ENCODE results near the gene OR8U1.
"Not testable (repeated sequence)": the region's sequence is repeated elsewhere in the genome, so short reads cannot be mapped to it uniquely, and the experiment has no call there.

The OR8U1 gene

DNA sequence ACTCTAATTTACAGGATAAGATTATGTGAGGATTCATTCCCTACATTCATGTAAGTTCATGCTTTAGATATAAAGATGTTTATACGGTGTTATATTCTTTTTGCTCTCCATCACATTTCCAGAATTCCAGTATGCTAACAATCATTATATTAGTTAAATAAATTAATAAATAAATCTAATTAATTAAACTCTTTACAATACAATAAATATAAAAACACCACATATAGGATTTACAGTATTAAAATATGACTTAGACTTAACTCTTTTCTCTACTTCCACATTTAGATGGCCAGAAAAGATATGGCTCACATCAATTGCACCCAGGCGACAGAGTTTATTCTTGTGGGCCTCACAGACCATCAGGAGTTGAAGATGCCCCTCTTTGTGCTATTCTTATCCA, at the start of gene OR8U1:
OR8U1 (plus strand) TSS at position 301 of the 400 bp plus-strand sequence; CDS start at position 301, 0 bp downstream.
- DNase-seq (ENCODE audit: low spot score): no peak

DNA sequence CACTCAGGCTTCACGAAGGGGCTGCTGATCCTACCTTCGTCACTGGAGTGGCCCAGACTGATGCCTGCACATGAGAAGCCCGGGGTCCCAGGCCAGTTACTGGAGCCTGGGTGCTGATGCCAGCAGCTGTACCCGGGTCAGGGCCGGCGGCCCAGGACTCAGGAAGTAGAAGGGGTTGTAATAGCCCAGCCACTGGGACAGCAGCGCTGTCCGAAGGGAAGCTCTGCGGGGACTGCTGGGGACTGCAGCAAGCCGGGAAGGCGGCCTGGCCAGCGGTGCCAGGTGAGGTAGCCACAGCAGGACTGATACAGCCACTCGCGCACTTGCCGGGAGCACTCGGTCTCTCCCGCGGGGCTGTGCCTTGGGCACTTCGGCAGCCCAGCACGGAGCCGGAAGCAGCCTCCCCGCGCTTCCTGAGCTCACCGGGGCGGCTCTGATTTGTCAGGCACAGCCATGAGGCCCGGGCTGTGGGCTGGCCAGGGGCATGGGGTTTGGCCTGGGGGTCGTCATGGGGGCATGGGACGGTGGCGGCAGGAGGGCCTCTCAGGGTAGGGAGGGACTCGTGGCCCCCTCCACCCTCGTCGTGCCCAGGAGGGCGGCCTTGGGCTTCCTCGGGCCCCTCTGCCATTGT, 43.4 kb upstream of the OR8U1 start:
- no peak for DNase-seq (ENCODE audit: low spot score)

DNA sequence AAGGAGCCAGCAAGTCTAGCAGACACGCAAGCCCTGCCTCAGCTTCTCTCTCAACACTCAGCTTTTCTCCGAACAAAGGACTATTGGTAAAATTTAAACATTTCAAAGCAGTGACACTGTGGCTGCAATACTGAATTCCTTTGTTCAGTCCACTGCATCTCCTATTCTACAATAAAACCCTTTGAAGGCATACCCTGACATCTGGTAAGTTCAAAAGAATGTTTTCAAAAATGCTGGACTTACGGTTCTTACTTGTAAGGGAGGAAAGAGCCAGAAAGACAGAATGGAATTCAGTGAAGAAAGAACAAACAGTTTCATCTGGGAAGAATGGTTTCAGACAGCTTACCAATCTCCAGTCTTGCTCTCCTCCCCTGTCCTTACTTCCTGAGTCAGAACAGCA, 42.3 kb upstream of the OR8U1 start:
- DNase-seq (ENCODE audit: low spot score): no peak

DNA sequence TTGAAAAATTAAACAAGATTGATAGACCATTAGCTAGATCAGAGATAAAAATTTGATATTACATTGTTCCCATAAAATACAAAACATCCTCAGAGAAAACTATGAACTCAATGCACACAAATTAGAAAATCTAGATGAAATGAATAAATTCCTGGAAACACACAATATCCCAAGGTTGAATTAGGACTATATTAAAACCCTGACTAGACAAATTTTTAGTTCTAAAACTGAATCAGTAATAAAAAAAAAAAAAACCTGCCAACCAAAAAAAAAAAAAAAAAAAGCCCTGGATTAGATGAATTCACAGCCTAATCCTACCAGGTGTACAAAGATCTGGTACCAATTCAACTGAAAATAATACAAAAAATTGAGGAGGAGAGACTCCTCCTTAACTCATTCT, 35.1 kb upstream of the OR8U1 start:
- DNase-seq (ENCODE audit: low spot score): no peak

DNA sequence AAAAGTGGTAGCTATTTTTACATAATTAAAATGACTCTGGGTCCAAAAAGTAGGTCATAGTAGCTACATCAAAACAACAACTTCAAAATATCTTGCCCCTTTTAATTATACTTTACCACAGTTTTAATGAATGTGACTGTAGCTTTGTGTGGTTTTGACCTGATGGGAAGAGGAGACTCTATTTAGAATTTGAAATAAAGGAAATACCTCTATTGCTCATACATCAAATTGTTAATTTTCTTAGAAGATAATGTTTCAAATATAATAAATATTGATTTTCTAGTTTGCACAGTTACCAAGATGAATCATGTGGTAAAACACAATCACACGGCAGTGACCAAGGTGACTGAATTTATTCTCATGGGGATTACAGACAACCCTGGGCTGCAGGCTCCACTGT, 29.7 kb upstream of the OR8U1 start, which contains the start of gene OR8K1:
OR8K1 (plus strand) TSS at position 301 of the 400 bp plus-strand sequence; CDS start at position 301, 0 bp downstream.
- DNase-seq (ENCODE audit: low spot score): no peak

DNA sequence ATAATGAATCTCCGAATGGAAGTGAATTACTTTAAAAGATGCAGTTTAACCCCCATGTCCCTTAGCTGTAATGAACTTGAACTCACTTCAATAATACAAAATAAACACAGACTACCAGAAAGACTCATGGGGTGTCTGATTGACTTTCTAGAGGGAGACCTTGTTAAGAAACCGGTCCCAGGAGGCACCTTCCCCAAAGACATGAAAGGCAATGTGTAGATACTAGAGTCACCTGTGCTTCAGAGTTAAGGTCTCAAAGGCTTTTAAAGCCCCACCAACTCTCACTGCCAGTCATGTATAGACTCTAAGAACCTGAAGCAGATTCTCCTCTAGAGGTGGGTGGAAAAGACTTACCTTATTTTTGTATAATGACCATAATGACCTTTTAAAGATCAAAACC, 21.4 kb upstream of the OR8U1 start, which contains the start of gene OR8J1:
OR8J1 (plus strand) TSS at position 301 of the 400 bp plus-strand sequence. CDS start 5,956 bp downstream, outside the sequence.
- no peak for DNase-seq (ENCODE audit: low spot score)

DNA sequence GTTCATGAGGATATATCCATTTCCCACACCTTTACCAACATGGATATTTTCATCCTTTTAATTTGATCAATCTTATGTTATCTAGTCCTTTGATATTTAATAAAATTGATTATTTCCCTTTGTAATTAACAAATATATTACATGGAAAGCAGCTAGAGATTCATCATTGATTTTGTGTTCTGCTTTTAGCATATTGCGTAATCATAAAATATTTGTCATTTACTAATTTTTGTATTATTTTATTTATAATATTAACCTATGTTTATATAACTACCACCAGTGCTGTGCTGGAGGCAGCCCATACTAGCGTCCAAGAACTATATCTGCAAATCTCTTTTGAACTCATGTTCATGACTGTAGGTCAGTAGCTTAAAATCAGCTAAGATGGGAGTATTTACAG, 4.7 kb downstream of the OR8U1 start:
- no peak for DNase-seq (ENCODE audit: low spot score)

DNA sequence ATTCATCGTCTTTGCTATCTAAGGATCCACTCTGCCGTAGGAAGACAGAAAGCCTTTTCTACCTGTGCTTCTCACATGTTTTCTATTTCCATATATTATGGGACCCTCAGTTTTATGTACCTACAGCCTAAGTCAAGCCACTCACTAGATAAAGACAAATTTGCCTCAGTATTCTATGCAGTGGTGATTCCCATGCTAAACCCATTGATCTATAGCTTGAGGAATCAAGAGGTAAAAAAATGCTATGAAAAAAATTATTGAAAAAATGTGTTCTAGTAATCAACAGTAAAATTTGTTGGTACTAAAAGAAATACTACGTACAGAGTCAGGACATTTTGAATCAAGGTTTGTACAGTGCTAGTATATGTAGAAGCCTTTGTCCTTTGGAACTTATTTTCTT, 19.0 kb downstream of the OR8U1 start:
- DNase-seq (ENCODE audit: low spot score): no peak

DNA sequence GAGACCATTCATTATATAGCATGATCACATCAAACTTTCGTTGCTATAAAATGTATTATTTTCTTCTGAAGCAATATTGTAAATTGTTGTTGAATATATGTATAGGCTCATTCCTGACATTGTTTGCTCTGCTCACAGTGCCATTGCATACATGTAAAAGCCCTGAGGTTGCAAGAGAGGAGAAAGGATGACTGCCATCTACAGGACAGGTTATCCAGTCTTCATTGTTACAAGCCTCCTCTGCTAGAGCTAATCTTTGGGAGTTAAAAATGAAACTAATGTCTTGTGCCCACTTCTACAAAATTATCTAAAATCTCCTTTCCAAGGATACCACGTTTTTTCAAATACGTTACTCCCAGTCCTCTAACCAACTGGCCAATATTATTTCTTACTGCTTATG, 20.6 kb downstream of the OR8U1 start:
- no peak for DNase-seq (ENCODE audit: low spot score)

DNA sequence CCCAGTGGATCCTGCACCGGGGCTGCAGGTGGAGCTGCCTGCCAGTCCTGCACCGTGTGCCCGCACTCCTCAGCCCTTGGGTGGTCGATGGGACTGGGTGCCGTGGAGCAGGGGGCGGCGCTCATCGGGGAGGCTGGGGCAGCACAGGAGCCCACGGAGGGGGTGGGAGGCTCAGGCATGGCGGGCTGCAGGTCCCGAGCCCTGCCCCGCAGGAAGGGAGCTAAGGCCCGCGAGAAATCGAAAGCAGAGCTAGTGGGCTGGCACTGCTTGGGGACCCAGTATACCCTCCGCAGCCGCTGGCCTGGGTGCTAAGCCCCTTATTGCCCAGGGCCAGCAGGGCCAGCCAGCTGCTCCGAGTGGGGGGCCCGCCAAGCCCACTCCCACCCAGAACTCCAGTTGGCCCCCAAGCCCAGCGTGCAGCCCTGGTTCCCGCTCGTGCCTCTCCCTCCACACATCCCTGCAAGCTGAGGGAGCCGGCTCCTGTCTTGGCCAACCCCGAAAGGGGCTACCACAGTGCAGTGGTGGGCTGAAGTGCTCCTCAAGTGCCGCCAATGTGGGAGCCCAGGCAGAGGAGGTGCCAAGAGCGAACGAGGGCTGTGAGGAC, 26.5 kb downstream of the OR8U1 start:
- not testable (repeated sequence) for DNase-seq (ENCODE audit: low spot score)

DNA sequence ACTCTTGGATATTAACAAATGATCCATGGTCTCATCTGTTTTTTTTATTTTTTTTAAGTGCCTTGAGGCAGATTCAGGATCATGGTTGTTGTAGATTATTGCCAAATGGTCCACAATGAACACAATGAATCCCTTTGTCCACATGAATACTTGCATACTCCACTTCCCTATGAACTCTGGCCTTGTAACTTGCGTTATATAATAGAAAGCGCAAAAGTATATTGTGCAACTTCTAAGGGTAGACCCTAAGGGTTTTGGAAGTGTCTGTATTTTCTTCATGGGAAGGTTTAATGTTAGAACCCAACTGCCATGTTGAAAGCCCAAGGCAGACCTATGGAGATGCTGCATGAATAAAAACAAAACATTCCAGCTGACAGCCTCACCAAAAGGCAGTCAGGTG, 29.0 kb downstream of the OR8U1 start:
- no peak for DNase-seq (ENCODE audit: low spot score)

DNA sequence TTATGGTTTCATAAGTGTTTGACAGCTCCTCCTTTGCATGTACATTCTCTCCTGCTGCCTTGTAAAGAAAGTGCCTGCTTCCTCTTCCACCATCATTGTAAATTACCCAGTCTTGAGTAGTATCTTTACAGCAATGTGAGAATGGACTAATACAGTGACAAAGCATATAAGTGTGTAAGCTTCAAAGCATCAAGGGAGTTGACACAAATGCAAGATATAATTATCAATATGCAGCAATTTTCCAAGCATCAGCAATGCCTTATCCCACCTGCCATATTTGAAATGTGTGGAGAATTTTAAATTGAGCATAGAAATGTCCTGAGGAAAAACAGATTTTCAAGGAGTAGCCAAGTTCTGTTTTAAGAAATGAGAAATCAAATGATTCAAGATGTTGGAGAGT, 35.4 kb downstream of the OR8U1 start:
- no peak for DNase-seq (ENCODE audit: low spot score)

DNA sequence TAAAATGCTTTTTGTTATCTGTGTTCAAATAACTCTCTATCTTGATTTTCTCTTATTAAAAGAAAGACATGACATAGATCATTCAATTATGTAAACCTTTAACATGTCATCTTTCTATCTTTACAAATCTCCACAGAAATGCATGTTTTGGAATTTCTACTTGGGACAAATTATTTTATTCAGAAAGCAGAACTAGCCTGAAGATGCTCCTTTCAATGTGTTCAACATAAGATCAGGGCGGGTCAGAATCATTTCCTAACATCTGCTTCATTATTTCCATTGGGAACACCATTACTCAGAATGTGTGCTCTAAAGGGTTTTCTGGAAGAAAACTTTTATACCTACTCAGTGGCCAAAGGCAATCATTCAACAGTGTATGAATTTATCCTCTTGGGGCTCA, 37.0 kb downstream of the OR8U1 start, which contains the start of gene OR5AL1:
OR5AL1 (plus strand) TSS at position 301 of the 400 bp plus-strand sequence.
- DNase-seq (ENCODE audit: low spot score): no peak

All from putamen (tissue), 1 donor.